ENCODE measurements around the gene LRRK2.
"Not testable (repeated sequence)": the region's sequence is repeated elsewhere in the genome, so short reads cannot be mapped to it uniquely, and the experiment has no call there.

Gene LRRK2

DNA sequence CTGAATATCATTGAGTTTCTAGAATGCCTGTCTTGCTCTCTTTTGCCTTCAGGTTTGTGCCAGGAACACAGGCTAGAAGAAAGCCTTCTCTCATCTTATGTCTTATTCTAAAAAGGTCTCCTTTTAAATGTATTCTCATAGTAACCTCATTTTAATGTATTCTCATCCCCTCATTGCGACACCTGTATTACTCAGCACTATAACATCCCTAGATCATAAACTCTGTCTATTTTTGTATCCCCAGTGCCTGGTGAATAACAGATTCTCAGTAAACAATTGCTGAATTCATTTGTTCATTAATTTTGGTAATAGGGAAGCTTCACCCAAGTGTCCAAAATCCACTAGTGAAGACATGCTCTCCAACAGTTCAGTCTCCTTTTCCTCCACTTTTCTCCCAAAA lies 8.8 kb upstream of the LRRK2 start:
- DNase-seq = no peak

- DNase-seq = no peak
Measured at GRCh38 chr12:40216516-40217288, 8.1 kb upstream of the LRRK2 start.

DNA sequence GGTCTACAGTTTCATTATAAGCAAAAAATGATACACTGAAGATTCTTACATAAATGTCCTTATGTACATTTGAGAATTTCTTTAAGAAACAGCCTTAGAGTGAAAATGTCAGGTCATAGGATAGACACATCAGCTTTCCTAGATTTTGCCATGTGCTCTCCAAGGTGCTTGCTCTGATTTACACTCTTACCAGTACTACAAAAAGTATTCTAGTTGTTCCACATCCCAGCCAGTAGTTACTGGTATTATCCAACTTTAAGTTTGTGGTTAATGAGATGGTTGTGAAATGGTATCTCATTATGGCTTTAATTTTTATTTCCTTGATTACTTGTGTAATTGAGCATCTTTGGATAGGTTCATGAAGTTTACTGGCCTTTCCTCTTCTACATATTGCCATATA lies 5.0 kb upstream of the LRRK2 start:
- no peak for DNase-seq

DNA sequence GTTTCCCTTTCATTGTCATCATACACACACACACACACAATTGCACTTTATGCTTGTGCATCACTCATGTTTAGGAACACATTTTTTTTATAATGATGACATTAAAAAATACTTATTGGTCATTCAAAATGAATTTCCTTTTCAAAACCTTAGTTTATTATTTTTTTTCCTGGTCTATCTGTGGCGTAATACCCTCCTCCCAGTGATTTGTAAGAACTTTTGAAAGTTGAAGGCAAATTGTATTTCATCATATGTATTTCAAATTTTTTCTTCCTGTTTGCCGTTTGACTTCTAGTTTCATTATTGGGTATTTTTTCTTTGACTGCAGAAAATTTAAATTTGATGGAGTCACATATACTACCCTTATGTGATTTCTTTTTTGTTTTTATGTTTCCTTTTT lies 2.5 kb upstream of the LRRK2 start:
- DNase-seq = no peak

GRCh38 chr12:40223646-40224045 lies 1.2 kb upstream of the LRRK2 start:
- DNase-seq = no peak

- DNase-seq = no peak
Measured at GRCh38 chr12:40225337-40225983, 663 bp downstream of the LRRK2 start.

GRCh38 chr12:40225984-40226602 lies 1.3 kb downstream of the LRRK2 start:
- no peak for DNase-seq

DNA sequence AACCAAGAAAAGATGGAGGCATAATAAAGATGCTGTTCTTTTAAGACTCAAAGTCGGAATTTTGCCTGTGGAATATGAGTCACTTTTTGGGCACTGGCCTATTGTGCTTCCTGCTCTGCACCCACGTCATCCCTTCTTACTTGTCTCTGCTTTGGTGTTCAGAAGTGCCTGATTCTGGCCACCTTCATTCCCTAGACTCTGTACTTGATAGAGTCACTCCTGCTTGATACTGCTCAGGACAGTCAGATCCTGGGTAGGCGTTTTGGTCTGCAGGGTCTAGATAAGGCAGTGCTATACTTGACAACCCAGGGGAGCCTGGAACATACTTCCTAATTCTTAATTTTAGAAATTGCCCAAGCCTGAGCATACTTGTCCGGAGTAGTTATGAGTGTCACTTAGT lies 1.9 kb downstream of the LRRK2 start:
- DNase-seq = no peak

GRCh38 chr12:40227447-40227846 lies 2.6 kb downstream of the LRRK2 start:
- no peak for DNase-seq

- DNase-seq = no peak
Measured at GRCh38 chr12:40228727-40229126, 3.9 kb downstream of the LRRK2 start.

DNA sequence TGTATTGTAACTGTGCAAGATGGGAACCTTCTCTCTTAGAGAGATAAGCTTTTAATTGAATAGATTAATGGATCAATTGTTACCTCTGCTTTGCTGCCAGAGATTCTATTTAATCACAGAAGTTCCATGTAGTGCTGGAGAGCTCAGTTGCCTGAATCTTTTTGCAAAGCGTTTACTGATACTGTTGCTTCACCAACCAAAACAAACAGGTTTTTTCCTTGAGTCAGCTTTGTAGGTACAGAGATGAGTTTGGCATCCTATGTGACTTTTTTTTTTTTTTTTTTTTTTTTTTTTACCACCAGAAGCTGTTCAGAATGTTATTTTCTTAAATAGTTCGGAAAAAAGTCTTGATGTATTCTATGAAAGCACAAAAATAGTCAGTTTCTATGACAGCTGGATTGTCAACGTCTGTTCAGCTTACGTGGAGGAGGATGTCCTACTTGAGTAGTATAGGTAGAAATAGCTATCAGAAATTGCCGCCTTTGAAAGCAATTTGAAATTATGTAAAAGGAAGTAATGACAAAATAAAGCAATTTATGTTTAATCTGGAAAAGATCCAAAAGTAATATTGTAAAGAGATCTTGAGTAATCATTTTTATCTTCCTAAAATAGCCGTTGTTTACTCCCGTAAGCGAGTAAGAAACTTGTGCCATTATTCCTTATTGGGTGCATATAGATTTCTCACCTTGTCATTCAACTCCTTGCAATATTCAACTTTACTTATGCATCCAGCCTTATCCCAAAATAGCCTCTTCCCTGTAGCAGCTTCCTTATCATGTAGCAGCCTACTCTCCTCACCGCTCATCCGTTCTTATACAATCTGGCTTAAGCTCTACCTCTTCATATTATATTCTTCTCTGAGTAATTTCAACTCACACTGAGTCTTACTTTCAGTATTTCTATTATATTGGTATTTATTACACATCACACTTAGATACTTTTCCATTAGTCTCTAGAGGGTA lies 5.2 kb downstream of the LRRK2 start:
- DNase-seq = no peak

DNA sequence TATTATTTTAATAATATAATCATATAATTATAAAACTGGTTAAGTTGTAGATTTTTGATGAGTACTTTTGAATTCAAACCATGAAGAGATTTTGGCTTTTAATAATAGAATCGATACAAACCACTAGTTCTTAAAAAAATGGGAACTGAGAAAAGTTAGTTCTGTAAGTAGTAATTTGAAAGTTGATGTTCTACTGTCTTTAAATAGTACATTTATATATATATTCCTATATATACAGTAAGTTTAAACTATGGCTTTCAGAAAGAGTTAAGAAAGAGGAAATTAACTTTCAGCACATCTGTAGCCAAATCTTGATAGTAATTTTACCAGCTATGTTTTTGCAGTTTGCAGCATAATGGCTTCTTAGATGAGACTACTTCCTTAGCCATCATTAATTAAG lies 7.8 kb downstream of the LRRK2 start:
- DNase-seq = no peak

- DNase-seq = no peak
Measured at GRCh38 chr12:40233741-40234367, 9.1 kb downstream of the LRRK2 start.

DNA sequence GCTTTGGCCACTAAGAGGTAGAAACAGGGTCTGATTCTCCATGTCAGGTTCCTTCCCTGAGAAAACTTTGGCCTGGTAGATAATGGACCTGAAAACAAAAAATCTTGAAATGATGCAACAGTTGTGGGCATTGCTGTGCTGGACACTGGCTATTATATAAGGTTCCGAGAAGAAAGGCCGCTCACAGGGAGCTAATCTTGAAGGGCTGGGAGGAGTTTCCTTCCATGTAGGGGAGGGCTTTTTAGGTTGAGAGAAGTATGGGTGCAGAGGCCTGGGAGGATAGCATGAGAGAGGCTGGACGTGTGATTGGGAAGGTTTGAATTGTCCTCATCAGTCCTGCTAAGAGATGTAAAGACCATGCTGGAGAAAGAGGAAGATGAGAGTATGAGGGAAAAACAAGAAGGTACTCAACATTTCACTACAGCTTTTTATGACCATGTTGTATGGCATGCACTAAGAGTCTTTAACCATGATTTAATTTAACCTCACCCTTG lies 11.6 kb downstream of the LRRK2 start:
- no peak for DNase-seq

DNA sequence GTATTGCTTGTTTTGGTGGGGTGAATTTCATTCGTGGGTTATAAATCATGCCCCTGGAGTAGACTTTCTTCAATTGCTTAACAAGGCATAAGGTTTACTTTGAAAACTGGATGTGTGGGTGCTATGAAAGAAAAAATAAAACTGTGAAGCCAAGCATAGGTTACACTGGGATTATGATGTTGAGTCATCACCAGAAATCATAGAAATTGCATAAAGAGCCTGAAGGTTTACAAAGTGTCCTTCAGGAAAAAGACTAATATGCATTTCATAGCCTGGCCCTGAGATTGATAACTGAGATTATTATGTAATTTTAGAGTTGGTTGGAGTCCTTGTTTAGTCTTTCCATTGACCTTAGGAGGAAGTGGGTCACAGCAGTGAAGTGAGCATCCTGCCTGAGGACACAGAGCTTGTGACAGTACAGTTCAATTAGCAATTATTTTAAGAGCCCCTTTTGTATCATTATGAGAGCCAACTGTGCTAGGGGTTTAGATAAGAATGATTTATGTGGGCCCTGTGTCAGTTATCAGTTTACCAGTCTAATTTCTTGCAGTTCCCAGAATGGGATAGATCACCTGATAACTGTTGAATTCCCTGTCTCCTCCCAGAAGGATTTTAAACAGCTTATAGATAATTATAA lies 13.6 kb downstream of the LRRK2 start:
- no peak for DNase-seq

DNA sequence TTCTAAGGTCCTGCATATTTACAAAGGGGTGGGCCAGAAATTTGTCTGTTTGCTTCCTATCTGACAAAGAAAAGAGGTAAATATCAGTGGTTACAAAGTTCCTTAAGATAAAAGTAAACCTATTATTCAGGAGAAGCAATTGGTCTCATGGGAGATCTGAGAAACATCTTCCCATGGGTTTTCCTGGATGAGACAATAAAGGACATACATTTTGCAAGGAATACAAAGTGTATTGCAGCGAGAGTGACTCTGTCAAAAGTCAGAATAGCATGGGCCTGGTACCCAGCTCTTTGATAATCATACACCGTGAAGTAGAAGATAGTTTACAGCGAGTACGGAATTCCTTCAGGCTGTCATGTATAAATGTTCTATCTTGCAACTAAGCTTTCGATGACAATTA lies 14.2 kb downstream of the LRRK2 start:
- DNase-seq = no peak

DNA sequence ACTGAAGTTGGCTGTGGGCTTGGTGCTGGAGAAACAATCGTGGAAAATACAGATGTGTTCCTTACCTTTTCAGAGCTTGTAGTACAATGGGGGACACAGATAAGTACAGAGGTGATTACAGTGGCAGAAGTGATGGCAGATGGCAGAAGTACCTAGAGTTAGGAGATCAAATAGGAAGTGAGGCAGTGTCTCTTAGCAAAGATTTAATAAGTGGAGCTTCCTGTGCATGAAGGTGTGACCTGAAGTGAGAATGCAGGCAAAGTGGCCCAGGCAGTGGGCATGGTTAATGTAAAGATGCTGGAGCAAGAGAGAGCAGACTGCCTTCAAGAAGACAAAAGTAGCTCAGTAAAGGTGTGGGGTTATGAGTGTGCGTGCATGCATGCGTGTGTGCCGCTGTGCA lies 16.0 kb downstream of the LRRK2 start:
- DNase-seq = no peak

GRCh38 chr12:40241741-40242140 lies 16.9 kb downstream of the LRRK2 start:
- DNase-seq = no peak

DNA sequence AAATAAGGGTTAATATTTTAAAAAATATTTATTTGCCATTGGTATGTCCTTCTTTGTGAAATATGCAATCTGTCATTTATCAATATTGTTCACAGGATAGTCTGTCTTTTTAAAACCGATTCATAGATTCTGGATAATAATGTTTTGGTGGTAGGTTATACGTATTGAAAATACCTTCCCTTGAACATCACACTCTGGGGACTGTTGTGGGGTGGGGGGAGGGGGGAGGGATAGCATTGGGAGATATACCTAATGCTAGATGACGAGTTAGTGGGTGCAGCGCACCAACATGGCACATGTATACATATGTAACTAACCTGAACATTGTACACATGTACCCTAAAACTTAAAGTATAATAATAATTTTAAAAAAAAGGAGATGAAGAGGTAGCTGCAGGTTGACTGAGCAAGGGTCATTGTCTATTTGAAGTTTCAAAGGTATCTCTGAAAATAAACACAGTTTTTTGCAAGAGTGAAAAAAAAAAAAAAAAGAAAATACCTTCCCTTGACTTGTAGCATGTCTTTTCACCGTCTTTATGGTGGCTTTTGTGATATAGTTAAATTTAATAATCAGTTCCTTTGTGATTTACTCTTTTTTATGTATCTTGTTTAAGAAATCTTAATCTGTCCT lies 19.8 kb downstream of the LRRK2 start:
- DNase-seq = not testable (repeated sequence)

- DNase-seq = no peak
Measured at GRCh38 chr12:40248034-40248433, 23.2 kb downstream of the LRRK2 start.

- DNase-seq = no peak
Measured at GRCh38 chr12:40248585-40249297, 23.9 kb downstream of the LRRK2 start.
